Prostate gland (tissue), 2 donors: Measurements from ENCODE around the gene CDH16. TPM values are rescaled to one million over a fixed set of nuclear protein-coding genes. Genes with fewer than 3 reads are reported as not detected.
A peak's percentile ranks its signal among the peaks of the same experiment; 100 is the strongest.

Source experiments
- DNase-seq: peaks from one replicate; pipeline ENCODE4 v3.0.0-alpha.2; 2019; ENCODE audit warnings: low spot score
- H3K27ac ChIP-seq, 2 donors: fragments of 200-600 bp; sonication (generic); 2 replicates each; pipeline ENCODE4 v1.5.1; 2017 to 2019
- H3K27me3 ChIP-seq: fragments of 200-600 bp; sonication (generic); replicated peaks from 2 replicates; pipeline ENCODE4 v1.5.1; 2019; ENCODE audit not compliant: insufficient read depth
- H3K36me3 ChIP-seq, 2 donors: fragments of 200-600 bp; sonication (generic); 1 replicate in 1 of 2; 2 replicates in 1 of 2; pipeline versions ENCODE4 v1.5.1 to v1.8.1; 2017 to 2019
- H3K4me1 ChIP-seq: fragments of 200-600 bp; sonication (generic); replicated peaks from 2 replicates; pipeline ENCODE4 v1.5.1; 2019
- H3K4me3 ChIP-seq, 2 donors: fragments of 200-600 bp; sonication (generic); 2 replicates each; pipeline ENCODE4 v1.5.1; 2017 to 2019
- H3K9me3 ChIP-seq: fragments of 200-600 bp; sonication (generic); 2 replicates; pipeline ENCODE4 v1.5.1; 2017
- POLR2A ChIP-seq: fragments of 450-650 bp; IDR thresholded peaks from one replicate; pipeline ENCODE4 v1.6.1; 2016; ENCODE audit warnings: antibody characterized with exemption, mild to moderate bottlenecking
- POLR2AphosphoS5 ChIP-seq: sonication (generic); formaldehyde crosslinking; IDR thresholded peaks from one replicate; pipeline ENCODE4 v1.6.1; 2017; ENCODE audit warnings: antibody characterized with exemption
- WGBS: methylation state at CpG from one replicate; pipeline ENCODE4 v1.1.5; 2018; 5-methylcytosine and 5-hydroxymethylcytosine counted together
- intact Hi-C: fragments of 100-400 bp; cut with DNase I; formaldehyde crosslinking; loops from one replicate; pipeline ENCODE4 v1.14.2; 2022
- total RNA-seq, 2 donors: library from RNA; depleted of rRNA; stranded (reverse); fragments of >200 nt; gene quantifications; one replicate each; pipeline ENCODE4 v1.1.0, GENCODE V29; 2016
- TF ChIP-seq, protein P1 (sequence below), 4 experiments: fragments of 200-600 bp in 2 of 4; fragments of 450-650 bp in 2 of 4; sonication (generic) in 2 of 4; IDR thresholded peaks; 1 replicate in 3 of 4; 2 replicates in 1 of 4; pipeline ENCODE4 v1.5.1; 2016 to 2019; ENCODE audit warnings: antibody characterized with exemption in 4 of 4, mild to moderate bottlenecking in 2 of 4, moderate library complexity in 2 of 4

The CDH16 gene, protein sequence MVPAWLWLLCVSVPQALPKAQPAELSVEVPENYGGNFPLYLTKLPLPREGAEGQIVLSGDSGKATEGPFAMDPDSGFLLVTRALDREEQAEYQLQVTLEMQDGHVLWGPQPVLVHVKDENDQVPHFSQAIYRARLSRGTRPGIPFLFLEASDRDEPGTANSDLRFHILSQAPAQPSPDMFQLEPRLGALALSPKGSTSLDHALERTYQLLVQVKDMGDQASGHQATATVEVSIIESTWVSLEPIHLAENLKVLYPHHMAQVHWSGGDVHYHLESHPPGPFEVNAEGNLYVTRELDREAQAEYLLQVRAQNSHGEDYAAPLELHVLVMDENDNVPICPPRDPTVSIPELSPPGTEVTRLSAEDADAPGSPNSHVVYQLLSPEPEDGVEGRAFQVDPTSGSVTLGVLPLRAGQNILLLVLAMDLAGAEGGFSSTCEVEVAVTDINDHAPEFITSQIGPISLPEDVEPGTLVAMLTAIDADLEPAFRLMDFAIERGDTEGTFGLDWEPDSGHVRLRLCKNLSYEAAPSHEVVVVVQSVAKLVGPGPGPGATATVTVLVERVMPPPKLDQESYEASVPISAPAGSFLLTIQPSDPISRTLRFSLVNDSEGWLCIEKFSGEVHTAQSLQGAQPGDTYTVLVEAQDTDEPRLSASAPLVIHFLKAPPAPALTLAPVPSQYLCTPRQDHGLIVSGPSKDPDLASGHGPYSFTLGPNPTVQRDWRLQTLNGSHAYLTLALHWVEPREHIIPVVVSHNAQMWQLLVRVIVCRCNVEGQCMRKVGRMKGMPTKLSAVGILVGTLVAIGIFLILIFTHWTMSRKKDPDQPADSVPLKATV
- not detected for total RNA-seq

DNA sequence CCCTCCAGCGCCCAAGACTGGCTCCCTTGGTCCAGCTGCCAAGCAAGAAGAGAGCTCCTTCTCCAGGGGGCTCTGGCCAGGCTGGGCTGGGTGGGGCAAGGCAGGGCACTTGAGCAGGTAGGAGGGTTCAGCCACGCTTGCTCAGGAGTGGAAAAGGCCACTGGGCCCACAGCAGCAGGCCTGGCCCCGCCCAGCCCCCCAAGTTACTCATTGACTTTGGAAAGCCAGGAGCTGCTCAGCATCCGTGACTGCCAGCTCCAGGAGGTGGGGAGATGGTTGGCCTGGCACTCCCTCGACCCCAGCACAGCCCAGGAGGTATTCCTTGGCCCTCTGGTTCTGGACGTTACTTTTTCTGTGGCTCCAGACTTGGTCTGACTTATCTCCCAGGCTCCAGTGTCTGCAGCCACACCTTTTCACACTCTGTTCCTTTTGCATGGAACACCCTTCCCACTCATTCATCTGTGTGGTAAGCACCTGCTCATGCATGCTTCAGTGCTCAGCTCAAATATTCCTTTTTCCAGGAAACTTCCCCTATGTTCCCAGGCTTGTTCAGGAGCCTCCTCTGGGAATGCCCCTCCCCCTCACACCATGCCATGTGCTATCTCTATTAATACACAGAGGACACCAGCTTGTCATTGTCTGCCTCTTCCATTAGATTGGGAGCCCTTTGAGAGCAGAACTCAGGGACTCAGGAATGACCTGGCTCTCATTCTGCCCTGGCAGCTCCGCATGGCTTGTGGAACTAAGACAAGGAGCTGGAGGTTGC, at the start of gene CDH16:
TSS of gene CDH16 (minus strand) at position 83 of the 766 bp plus-strand sequence. CDS start 820 bp downstream, outside the sequence.
- Histone ChIP-seq H3K27ac (no peak within 1 kb of the TSS), H3K9me3 (no peaks in the 10 kb centered on the region), H3K36me3 (no peaks in the 10 kb centered on the region), H3K4me3 (no peak within 1 kb of the TSS), H3K27me3 (no peaks in the 10 kb centered on the region), H3K4me1 (no peaks in the 10 kb centered on the region)
- intact Hi-C loops: no loop called here
- 76% methylated on average over 7 of the region's 7 CpGs for WGBS
- DNase-seq: no peak
- TF ChIP-seq POLR2AphosphoS5 (no peak), POLR2A (no peak)
- TF ChIP-seq, protein P1, sequence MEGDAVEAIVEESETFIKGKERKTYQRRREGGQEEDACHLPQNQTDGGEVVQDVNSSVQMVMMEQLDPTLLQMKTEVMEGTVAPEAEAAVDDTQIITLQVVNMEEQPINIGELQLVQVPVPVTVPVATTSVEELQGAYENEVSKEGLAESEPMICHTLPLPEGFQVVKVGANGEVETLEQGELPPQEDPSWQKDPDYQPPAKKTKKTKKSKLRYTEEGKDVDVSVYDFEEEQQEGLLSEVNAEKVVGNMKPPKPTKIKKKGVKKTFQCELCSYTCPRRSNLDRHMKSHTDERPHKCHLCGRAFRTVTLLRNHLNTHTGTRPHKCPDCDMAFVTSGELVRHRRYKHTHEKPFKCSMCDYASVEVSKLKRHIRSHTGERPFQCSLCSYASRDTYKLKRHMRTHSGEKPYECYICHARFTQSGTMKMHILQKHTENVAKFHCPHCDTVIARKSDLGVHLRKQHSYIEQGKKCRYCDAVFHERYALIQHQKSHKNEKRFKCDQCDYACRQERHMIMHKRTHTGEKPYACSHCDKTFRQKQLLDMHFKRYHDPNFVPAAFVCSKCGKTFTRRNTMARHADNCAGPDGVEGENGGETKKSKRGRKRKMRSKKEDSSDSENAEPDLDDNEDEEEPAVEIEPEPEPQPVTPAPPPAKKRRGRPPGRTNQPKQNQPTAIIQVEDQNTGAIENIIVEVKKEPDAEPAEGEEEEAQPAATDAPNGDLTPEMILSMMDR (IDR thresholded peaks at IDR 0.05): no peak

DNA sequence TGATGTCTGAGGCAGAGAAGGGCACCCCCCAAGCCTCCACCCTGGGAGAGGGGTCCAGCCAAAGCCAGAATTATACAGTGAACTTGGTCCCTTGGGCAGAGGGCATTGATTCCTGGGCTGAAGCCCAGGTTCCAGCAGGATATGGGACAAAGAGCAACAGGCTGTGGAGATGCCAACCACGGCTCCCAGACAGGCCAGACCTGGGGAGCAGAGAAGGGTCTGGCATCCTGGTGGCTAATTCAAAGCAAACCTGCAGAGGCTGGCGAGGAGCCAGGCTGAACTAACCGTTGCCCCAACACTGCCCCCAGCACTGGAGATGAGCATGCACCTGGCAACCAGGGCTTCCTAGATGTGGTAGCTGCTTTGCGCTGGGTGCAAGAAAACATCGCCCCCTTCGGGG, 45.4 kb upstream of the CDH16 start:
- H3K27me3 ChIP-seq: no peaks in the 10 kb centered on the region
- no peaks in the 10 kb centered on the region for H3K9me3 ChIP-seq
- no peaks in the 10 kb centered on the region for H3K36me3 ChIP-seq
- TF ChIP-seq POLR2AphosphoS5: no peak
- no peak for TF ChIP-seq POLR2A
- TF ChIP-seq, protein P1 (IDR thresholded peaks at IDR 0.05): no peak
- no peak overlapping the region for H3K4me3 ChIP-seq
- H3K4me1 ChIP-seq: no peaks in the 10 kb centered on the region
- no peak for DNase-seq
- intact Hi-C loops: no loop called here
- no peak overlapping the region for H3K27ac ChIP-seq
- 63% methylated on average over 6 of the region's 6 CpGs for WGBS

DNA sequence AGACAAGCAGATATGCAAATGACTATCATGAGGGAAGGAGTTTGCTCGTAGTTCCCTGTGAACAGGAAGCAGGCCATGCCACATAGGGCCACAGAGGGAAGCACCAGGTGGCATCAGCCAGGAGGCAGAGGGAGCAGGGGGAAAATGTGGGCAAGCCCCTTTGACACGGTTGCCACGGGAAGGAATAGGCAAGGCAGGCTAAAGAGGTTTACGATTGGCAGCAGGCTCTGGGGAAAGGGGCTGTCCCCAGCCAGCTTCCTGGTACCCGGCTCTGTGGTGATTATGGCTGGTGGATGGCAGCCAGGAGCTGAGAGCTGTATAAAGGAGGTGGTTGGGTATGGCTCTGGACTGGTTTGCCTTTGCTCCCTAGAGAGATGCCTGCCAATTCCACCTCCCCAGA, 43.2 kb upstream of the CDH16 start:
- WGBS: 23% methylated on average over 5 of the region's 5 CpGs
- Histone ChIP-seq H3K4me1 (no peaks in the 10 kb centered on the region), H3K36me3 (no peaks in the 10 kb centered on the region), H3K27ac (no peak overlapping the region), H3K4me3 (no peak overlapping the region), H3K27me3 (no peaks in the 10 kb centered on the region), H3K9me3 (no peaks in the 10 kb centered on the region)
- intact Hi-C loops: no loop called here
- peak; percentile 51 for DNase-seq
- TF ChIP-seq POLR2AphosphoS5 (no peak), POLR2A (no peak)
- TF ChIP-seq, protein P1 (IDR thresholded peaks at IDR 0.05): no peak

DNA sequence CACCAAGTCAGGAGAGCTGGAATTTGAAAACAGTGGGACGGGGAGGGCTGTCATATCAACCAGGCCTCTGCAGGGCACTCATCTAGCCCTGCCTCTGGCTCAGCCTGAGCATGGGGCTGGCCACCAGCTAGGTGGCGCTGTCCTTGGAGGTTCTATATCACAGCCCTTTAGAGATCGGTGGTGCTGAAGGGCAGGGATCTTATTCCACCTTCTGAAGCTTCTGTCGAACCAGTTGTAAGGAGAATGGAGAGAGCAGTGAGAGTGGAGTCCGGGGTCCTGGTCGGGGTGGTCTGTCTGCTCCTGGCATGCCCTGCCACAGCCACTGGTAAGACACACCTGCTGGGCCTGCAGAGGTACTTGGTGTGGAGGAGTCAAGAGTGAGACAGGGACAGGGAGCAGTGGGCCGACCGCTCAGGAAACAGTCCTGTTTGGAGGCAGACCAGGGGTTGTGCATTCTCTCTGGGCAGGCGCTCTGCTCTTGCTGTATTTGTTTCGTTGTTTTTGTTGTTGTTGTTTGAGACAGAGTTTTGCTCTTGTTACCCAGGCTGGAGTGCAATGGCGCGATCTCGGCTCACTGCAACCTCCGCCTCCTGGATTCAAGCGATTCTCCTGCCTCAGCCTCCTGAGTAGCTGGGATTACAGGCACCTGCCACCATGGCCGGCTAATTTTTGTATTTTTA, 42.5 kb upstream of the CDH16 start, which contains the start of gene CES3:
TSS of gene CES3 (plus strand) at position 202 of the 680 bp plus-strand sequence. CDS start at position 244, 42 bp downstream.
- no peak for DNase-seq
- intact Hi-C loops: no loop called here
- TF ChIP-seq POLR2A (no peak), POLR2AphosphoS5 (no peak)
- TF ChIP-seq, protein P1 (IDR thresholded peaks at IDR 0.05): peak in 2 of 4 experiments; percentile 15 to 47
- Histone ChIP-seq H3K4me1 (no peaks in the 10 kb centered on the region), H3K27me3 (no peaks in the 10 kb centered on the region), H3K27ac (no peak within 1 kb of the TSS), H3K4me3 (no peak within 1 kb of the TSS), H3K36me3 (no peaks in the 10 kb centered on the region), H3K9me3 (no peaks in the 10 kb centered on the region)
- WGBS: 70% methylated on average over 16 of the region's 16 CpGs
